MV-4-11 (cell line): ENCODE data around the gene RBM14.
"Not testable (repeated sequence)": the region's sequence is repeated elsewhere in the genome, so short reads cannot be mapped to it uniquely, and the experiment has no call there.

Experiments
- DNase-seq: peaks from one replicate; lab custom pipeline; 2025; lab: John Stamatoyannopoulos, UW

RBM14 gene

GRCh38 chr11:66616379-66617154 is at the start of gene RBM14:
RBM14 (plus strand) TSS chr11:66616630; CDS start chr11:66616721, 91 bp downstream.
- peak; percentile 99 for DNase-seq

- DNase-seq: no peak
These were observed 48.7 kb upstream of the RBM14 start for GRCh38 chr11:66567787-66568123.

GRCh38 chr11:66568124-66568916 is 48.1 kb upstream of the RBM14 start, which contains the start of gene CTSF:
CTSF (minus strand) TSS chr11:66568606; CDS start chr11:66568486, 120 bp downstream.
- peak; percentile 49 for DNase-seq

- DNase-seq: no peak
These were observed 47.4 kb upstream of the RBM14 start for GRCh38 chr11:66569076-66569475.

GRCh38 chr11:66570079-66570849 is 46.2 kb upstream of the RBM14 start:
- no peak for DNase-seq

- DNase-seq: no peak
These were observed 45.6 kb upstream of the RBM14 start for GRCh38 chr11:66570850-66571180.

GRCh38 chr11:66579017-66579606 is 37.3 kb upstream of the RBM14 start:
- peak; percentile 24 for DNase-seq

GRCh38 chr11:66580803-66581202 is 35.6 kb upstream of the RBM14 start:
- no peak for DNase-seq

GRCh38 chr11:66581261-66581660 is 35.2 kb upstream of the RBM14 start:
- DNase-seq: no peak

GRCh38 chr11:66582565-66583147 is 33.8 kb upstream of the RBM14 start:
- not testable (repeated sequence) for DNase-seq

- DNase-seq: not testable (repeated sequence)
These were observed 31.0 kb upstream of the RBM14 start for GRCh38 chr11:66585447-66585846.

- DNase-seq: no peak
These were observed 30.3 kb upstream of the RBM14 start for GRCh38 chr11:66586136-66586535.

- not testable (repeated sequence) for DNase-seq
These were observed 27.1 kb upstream of the RBM14 start for GRCh38 chr11:66589315-66589714.

- no peak for DNase-seq
These were observed 26.3 kb upstream of the RBM14 start for GRCh38 chr11:66589996-66590675.

GRCh38 chr11:66591175-66591574 is 25.3 kb upstream of the RBM14 start:
- no peak for DNase-seq

- peak; percentile 92 for DNase-seq
These were observed 23.8 kb upstream of the RBM14 start, which contains the start of the genes CCDC87 and CCS for GRCh38 chr11:66592457-66593302. CCDC87 (minus strand) TSS chr11:66593063; CDS start chr11:66593015, 48 bp downstream. CCS (plus strand) TSS chr11:66593185; CDS start chr11:66593262, 77 bp downstream.

GRCh38 chr11:66593303-66593635 is 23.2 kb upstream of the RBM14 start:
- DNase-seq: no peak

- no peak for DNase-seq
These were observed 22.8 kb upstream of the RBM14 start for GRCh38 chr11:66593650-66594049.

- DNase-seq: peak; percentile 88
These were observed 21.1 kb upstream of the RBM14 start for GRCh38 chr11:66595245-66595904.

GRCh38 chr11:66598993-66599392 is 17.4 kb upstream of the RBM14 start:
- DNase-seq: no peak
